ENCODE data around the gene CYP1A2. TPM values are rescaled to one million over a fixed set of nuclear protein-coding genes. Genes with fewer than 3 reads are reported as not detected.
A peak's percentile ranks its signal among the peaks of the same experiment; 100 is the strongest.

CYP1A2 gene
- total RNA-seq, 1 experiment from 2014 or later: not detected

- TF ChIP-seq, protein P1, sequence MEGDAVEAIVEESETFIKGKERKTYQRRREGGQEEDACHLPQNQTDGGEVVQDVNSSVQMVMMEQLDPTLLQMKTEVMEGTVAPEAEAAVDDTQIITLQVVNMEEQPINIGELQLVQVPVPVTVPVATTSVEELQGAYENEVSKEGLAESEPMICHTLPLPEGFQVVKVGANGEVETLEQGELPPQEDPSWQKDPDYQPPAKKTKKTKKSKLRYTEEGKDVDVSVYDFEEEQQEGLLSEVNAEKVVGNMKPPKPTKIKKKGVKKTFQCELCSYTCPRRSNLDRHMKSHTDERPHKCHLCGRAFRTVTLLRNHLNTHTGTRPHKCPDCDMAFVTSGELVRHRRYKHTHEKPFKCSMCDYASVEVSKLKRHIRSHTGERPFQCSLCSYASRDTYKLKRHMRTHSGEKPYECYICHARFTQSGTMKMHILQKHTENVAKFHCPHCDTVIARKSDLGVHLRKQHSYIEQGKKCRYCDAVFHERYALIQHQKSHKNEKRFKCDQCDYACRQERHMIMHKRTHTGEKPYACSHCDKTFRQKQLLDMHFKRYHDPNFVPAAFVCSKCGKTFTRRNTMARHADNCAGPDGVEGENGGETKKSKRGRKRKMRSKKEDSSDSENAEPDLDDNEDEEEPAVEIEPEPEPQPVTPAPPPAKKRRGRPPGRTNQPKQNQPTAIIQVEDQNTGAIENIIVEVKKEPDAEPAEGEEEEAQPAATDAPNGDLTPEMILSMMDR (IDR thresholded peaks at IDR 0.05; ENCODE audit: unreplicated experiment): no peak
- no peak for DNase-seq (ENCODE audit: unreplicated experiment)
- ChIA-PET POLR2A (interaction anchor here (1.4 kb wide), 1 partner anchor 11 kb away, joined by 7 read pairs; no protein-coding TSS in a partner anchor), CTCF (interaction anchor here (0.6 to 6.4 kb wide), 6 partner anchors 8 to 87 kb away, joined by 3 to 57 read pairs (median 6); no protein-coding TSS in a partner anchor)
- no TSS peak for BruUV-seq (replicated peaks)
- Mint-ChIP-seq H3K9me3 (ENCODE audit: unreplicated experiment) (no peaks in the 10 kb centered on the region), H3K36me3 (ENCODE audit: insufficient read depth, unreplicated experiment) (no peaks in the 10 kb centered on the region), H3K4me1 (ENCODE audit: insufficient read depth, unreplicated experiment) (peaks cover 48% of the 10 kb centered on the region), H3K4me3 (ENCODE audit: unreplicated experiment) (no peak overlapping the region), H3K27ac (ENCODE audit: low read depth, unreplicated experiment) (no peak overlapping the region), H3K27me3 (ENCODE audit: insufficient read depth, unreplicated experiment) (no peaks in the 10 kb centered on the region)
- intact Hi-C loops (cut with micrococcal nuclease): loop anchor here (10.0 kb wide), 1 partner anchor 416 kb away; the partner anchor contains the start of gene C15orf39
Measured at GRCh38 chr15:74788683-74789151, 40.1 kb downstream of the CYP1A2 start.

DNA sequence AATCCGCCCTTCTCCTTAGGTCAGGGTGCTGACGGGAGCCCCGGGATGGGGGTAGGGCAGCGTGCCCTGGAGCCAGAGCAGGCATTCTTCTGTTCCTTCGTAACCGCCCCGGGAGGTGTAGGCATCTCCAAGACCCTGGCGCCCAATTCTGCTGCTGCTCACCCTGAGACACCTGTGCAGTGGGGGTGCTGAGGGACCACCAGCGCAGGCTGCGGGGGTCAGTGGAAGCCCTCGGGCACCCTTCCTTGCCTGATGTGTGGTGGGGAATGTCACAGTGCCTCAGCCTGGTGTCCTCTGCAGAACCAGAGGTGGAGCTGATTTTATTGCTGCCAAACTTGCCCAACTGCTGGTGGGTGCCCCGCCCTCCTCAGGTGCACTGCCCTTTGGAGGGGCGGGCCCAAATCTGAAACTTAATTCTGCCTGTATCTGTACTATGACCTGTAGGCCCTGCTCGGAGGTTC is 40.6 kb downstream of the CYP1A2 start:
- no peak overlapping the region for H3K27ac Mint-ChIP-seq (ENCODE audit: low read depth, unreplicated experiment)
- ChIA-PET POLR2A (interaction anchor here (0.6 to 0.9 kb wide), 2 partner anchors 10 to 117 kb away, joined by 3 to 4 read pairs; partner anchors contain the start of gene FAM219B), CTCF (interaction anchor here (0.6 to 6.4 kb wide), 6 partner anchors 10 to 326 kb away, joined by 3 to 57 read pairs (median 3); no protein-coding TSS in a partner anchor)
- TF ChIP-seq, protein P1 (IDR thresholded peaks at IDR 0.05; ENCODE audit: unreplicated experiment): no peak
- peak; percentile 46 for DNase-seq (ENCODE audit: unreplicated experiment)
- no TSS peak for BruUV-seq (replicated peaks)
- H3K4me1 Mint-ChIP-seq (ENCODE audit: insufficient read depth, unreplicated experiment): peaks cover 44% of the 10 kb centered on the region
- no peaks in the 10 kb centered on the region for H3K36me3 Mint-ChIP-seq (ENCODE audit: insufficient read depth, unreplicated experiment)
- H3K9me3 Mint-ChIP-seq (ENCODE audit: unreplicated experiment): no peaks in the 10 kb centered on the region
- no peak overlapping the region for H3K4me3 Mint-ChIP-seq (ENCODE audit: unreplicated experiment)
- intact Hi-C loops (cut with micrococcal nuclease): loop anchor here (10.0 kb wide), 1 partner anchor 416 kb away; the partner anchor contains the start of gene C15orf39
- H3K27me3 Mint-ChIP-seq (ENCODE audit: insufficient read depth, unreplicated experiment): no peaks in the 10 kb centered on the region

GRCh38 chr15:74789741-74790079 is 41.1 kb downstream of the CYP1A2 start:
- POLR2A ChIA-PET: interaction anchor here (0.6 to 0.9 kb wide), 2 partner anchors 11 to 117 kb away, joined by 3 to 4 read pairs; partner anchors contain the start of gene FAM219B
- Mint-ChIP-seq H3K27me3 (ENCODE audit: insufficient read depth, unreplicated experiment) (no peaks in the 10 kb centered on the region), H3K27ac (ENCODE audit: low read depth, unreplicated experiment) (no peak overlapping the region), H3K4me1 (ENCODE audit: insufficient read depth, unreplicated experiment) (peaks cover 47% of the 10 kb centered on the region), H3K9me3 (ENCODE audit: unreplicated experiment) (no peaks in the 10 kb centered on the region), H3K4me3 (ENCODE audit: unreplicated experiment) (no peak overlapping the region), H3K36me3 (ENCODE audit: insufficient read depth, unreplicated experiment) (no peaks in the 10 kb centered on the region)
- TF ChIP-seq, protein P1 (IDR thresholded peaks at IDR 0.05; ENCODE audit: unreplicated experiment): no peak
- CTCF ChIA-PET: interaction anchor here (0.6 to 6.4 kb wide), 7 partner anchors 10 to 485 kb away, joined by 3 to 57 read pairs (median 3); no protein-coding TSS in a partner anchor
- no peak for DNase-seq (ENCODE audit: unreplicated experiment)
- intact Hi-C loops (cut with micrococcal nuclease): loop anchor here (10.0 kb wide), 1 partner anchor 415 kb away; the partner anchor contains the start of gene C15orf39
- BruUV-seq (replicated peaks): no TSS peak

DNA sequence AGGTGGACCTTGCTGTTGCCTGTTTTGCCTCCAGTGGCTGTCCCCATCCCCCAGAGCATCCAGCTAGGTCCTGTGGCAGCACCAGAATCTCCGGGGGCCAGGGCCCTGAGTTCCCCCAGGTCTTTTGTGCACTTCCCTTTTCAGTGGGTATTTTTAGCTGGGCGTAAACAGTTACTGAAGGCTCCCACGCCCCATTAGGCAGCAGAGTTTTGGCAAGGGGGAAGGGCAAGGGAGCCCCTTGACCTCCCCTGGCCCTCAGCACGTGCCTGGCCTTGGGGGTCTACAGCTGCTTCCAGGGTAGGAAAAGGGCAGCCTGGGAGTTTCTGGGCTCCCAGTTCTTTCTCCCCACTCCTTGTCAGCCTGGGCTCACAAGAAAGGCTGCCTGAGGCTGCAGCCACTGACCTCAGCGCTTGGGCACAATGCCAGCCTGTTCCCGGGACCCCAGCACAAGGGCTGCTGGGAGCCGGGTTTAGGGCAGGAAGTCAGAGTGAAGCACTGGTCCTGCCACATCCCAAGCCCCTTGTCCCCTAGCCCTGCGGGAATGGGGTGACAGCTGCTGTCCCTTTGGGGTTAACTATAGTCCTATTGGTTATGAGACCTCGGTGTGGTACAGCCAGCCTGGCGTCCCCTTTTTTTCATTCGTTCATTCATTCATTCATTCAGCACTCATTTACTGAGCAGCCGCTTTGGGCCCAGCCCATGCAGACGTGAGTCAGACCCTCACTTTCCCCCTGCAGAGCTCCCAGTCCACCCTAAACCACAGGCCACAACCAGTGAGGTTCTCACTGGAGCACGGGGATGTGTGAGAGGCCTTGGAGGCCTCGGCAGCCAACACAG is 41.7 kb downstream of the CYP1A2 start:
- ChIA-PET POLR2A (interaction anchor here (0.9 kb wide), 2 partner anchors 9 to 116 kb away, joined by 3 to 4 read pairs; partner anchors contain the start of gene FAM219B), CTCF (interaction anchor here (0.6 to 6.4 kb wide), 7 partner anchors 9 to 484 kb away, joined by 3 to 57 read pairs (median 3); no protein-coding TSS in a partner anchor)
- Mint-ChIP-seq H3K9me3 (ENCODE audit: unreplicated experiment) (no peaks in the 10 kb centered on the region), H3K36me3 (ENCODE audit: insufficient read depth, unreplicated experiment) (no peaks in the 10 kb centered on the region), H3K27me3 (ENCODE audit: insufficient read depth, unreplicated experiment) (no peaks in the 10 kb centered on the region), H3K27ac (ENCODE audit: low read depth, unreplicated experiment) (peak overlapping the region; percentile 28), H3K4me1 (ENCODE audit: insufficient read depth, unreplicated experiment) (peaks cover 44% of the 10 kb centered on the region), H3K4me3 (ENCODE audit: unreplicated experiment) (no peak overlapping the region)
- no TSS peak for BruUV-seq (replicated peaks)
- peak; percentile 58 for DNase-seq (ENCODE audit: unreplicated experiment)
- intact Hi-C loops (cut with micrococcal nuclease): no loop called here
- TF ChIP-seq, protein P1 (IDR thresholded peaks at IDR 0.05; ENCODE audit: unreplicated experiment): no peak
